ENCODE data around the gene ERC2. TPM values are rescaled to one million over a fixed set of nuclear protein-coding genes. Genes with fewer than 3 reads are reported as not detected.

Gene ERC2
- polyA plus RNA-seq, 1 experiment = 0.07 TPM

DNA sequence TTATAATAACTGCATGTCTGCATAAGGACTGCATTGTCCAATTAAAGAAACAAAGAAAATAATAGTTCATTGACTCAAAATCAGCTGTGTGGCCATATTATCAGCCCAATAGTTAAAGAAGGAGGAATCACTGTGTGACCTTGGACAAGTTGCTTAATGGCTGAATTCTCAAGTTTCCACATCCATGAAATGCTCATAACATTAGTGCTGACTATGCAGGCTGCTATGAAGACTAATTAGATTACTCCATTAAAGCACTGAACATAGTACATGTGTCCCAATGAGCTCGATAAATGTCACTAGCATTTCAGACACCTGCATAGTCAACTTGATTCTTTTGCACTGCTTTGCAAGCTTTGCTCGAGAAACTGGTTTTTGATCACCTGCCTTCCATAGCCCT lies 870.0 kb downstream of the ERC2 start:
- Histone ChIP-seq H3K9me3 (ENCODE audit: control insufficient read depth, insufficient read depth, low read length) (no peaks in the 10 kb centered on the region), H3K4me3 (ENCODE audit: low read depth, low read length) (no peak overlapping the region), H3K27me3 (ENCODE audit: control insufficient read depth, insufficient read depth, low read length) (peaks cover 8% of the 10 kb centered on the region), H3K27ac (ENCODE audit: low read depth, low read length) (no peak overlapping the region)
- ChIA-PET POLR2A (no interaction called here), CTCF (interaction anchor here (0.6 kb wide), 1 partner anchor 1054 kb away, joined by 3 read pairs; no protein-coding TSS in a partner anchor)
- DNase-seq (ENCODE audit: low read depth, low spot score) = no peak
- no peak for TF ChIP-seq CTCF (IDR thresholded peaks at IDR 0.05; ENCODE audit: low read depth, low read length)

DNA sequence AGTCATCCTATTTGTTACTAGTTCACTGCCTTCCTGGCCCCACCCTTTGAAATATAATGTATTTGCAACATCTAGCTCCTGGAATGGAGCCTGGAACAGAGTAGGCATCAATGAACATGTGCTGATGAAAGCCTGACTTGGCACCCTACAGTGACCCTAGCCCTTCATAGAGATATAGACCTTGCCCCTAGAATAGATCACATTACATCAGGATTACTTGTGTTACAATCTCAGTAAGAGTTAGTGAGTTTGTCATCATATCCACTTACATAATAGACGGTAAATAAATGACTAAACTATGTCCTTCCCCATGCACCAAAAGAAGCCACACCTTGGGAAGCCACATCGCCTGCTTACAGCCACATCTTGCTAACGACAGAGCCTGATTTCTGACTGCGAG lies 870.6 kb downstream of the ERC2 start:
- POLR2A ChIA-PET = no interaction called here

GRCh38 chr3:55596212-55596611 lies 872.1 kb downstream of the ERC2 start:
- Histone ChIP-seq H3K27me3 (ENCODE audit: control insufficient read depth, insufficient read depth, low read length) (peaks cover 8% of the 10 kb centered on the region), H3K4me3 (ENCODE audit: low read depth, low read length) (no peak overlapping the region), H3K9me3 (ENCODE audit: control insufficient read depth, insufficient read depth, low read length) (no peaks in the 10 kb centered on the region), H3K27ac (ENCODE audit: low read depth, low read length) (no peak overlapping the region)
- DNase-seq (ENCODE audit: low read depth, low spot score) = no peak
- ChIA-PET POLR2A (no interaction called here), CTCF (no interaction called here)
- no peak for TF ChIP-seq CTCF (IDR thresholded peaks at IDR 0.05; ENCODE audit: low read depth, low read length)

More for the DNA sequence above, 870.6 kb downstream of the ERC2 start:
- peaks cover 8% of the 10 kb centered on the region for H3K27me3 ChIP-seq (ENCODE audit: control insufficient read depth, insufficient read depth, low read length)
- CTCF ChIA-PET = no interaction called here
- no peaks in the 10 kb centered on the region for H3K9me3 ChIP-seq (ENCODE audit: control insufficient read depth, insufficient read depth, low read length)
- no peak overlapping the region for H3K4me3 ChIP-seq (ENCODE audit: low read depth, low read length)
- no peak overlapping the region for H3K27ac ChIP-seq (ENCODE audit: low read depth, low read length)
- no peak for DNase-seq (ENCODE audit: low read depth, low spot score)
- TF ChIP-seq CTCF (IDR thresholded peaks at IDR 0.05; ENCODE audit: low read depth, low read length) = no peak

GRCh38 chr3:55595420-55595819 lies 872.8 kb downstream of the ERC2 start:
- TF ChIP-seq CTCF (IDR thresholded peaks at IDR 0.05; ENCODE audit: low read depth, low read length) = no peak
- Histone ChIP-seq H3K27ac (ENCODE audit: low read depth, low read length) (no peak overlapping the region), H3K27me3 (ENCODE audit: control insufficient read depth, insufficient read depth, low read length) (peaks cover 8% of the 10 kb centered on the region), H3K9me3 (ENCODE audit: control insufficient read depth, insufficient read depth, low read length) (no peaks in the 10 kb centered on the region), H3K4me3 (ENCODE audit: low read depth, low read length) (no peak overlapping the region)
- CTCF ChIA-PET = no interaction called here
- no peak for DNase-seq (ENCODE audit: low read depth, low spot score)
- POLR2A ChIA-PET = no interaction called here

DNA sequence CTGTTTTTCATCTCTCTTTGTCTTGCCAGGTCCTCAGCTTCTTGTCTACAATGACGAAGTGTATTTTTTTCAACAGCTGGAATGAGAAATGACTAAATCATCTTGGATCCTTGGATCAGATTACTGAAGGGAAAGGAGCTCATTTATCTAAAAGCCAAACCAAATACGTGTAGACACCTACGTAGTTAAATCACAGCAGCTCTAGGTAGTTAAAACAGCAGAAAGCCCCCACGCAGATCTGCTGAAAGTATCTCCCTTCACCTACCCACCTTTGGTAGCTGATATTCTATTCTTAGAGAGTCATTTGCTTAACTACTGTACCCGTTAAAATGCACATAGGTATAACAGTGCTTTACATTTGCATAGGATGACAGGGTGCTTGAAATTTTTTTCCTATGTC lies 875.7 kb downstream of the ERC2 start:
- no peaks in the 10 kb centered on the region for H3K9me3 ChIP-seq (ENCODE audit: control insufficient read depth, insufficient read depth, low read length)
- H3K27ac ChIP-seq (ENCODE audit: low read depth, low read length) = no peak overlapping the region
- ChIA-PET CTCF (no interaction called here), POLR2A (interaction anchor here (0.5 kb wide), 1 partner anchor 17 kb away, joined by 3 read pairs; no protein-coding TSS in a partner anchor)
- DNase-seq (ENCODE audit: low read depth, low spot score) = no peak
- peaks cover 9% of the 10 kb centered on the region for H3K27me3 ChIP-seq (ENCODE audit: control insufficient read depth, insufficient read depth, low read length)
- TF ChIP-seq CTCF (IDR thresholded peaks at IDR 0.05; ENCODE audit: low read depth, low read length) = no peak
- H3K4me3 ChIP-seq (ENCODE audit: low read depth, low read length) = no peak overlapping the region
